HG02798 (cell line): ENCODE measurements around the gene STIM1.

ENCODE experiments used
- ATAC-seq: cut with Tn5 transposase; IDR thresholded peaks from one replicate; pipeline ENCODE4 v1.9.1; 2021; ENCODE audit warnings: mild to moderate bottlenecking; ENCODE audit not compliant: unreplicated experiment, poor library complexity

Gene STIM1

GRCh38 chr11:3964056-3964455 is 108.6 kb downstream of the STIM1 start:
- no peak for ATAC-seq

DNA sequence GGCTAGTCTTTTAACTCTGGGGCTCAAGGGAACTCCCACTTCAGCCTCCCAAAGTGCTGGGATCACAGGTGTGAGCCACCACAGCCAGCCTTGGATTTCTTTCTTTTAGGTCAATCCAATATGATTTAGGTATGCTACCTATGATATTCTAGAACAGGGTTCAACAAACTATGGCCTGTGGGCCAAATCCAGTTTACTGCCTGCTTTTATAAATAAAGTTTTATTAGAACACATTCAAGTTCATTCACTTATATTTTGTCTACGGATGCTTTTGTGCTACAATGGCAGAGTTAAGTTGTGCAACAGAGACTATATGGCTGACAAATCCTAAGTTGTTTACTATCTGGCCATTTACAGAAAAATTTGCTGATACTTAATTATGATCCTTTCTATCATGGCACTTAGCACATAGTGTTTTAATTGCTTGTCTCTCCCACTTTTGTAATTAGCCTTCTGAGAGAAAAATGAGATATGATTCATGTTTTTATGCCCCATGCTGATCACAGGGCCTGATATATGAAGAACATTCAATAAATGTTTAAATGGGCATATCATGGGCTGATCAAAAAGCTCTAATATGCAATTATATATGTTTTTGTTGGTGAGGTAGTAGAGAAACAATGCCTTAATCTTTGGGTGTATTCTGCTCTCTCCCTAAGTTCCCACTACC is 109.6 kb downstream of the STIM1 start:
- ATAC-seq: no peak

DNA sequence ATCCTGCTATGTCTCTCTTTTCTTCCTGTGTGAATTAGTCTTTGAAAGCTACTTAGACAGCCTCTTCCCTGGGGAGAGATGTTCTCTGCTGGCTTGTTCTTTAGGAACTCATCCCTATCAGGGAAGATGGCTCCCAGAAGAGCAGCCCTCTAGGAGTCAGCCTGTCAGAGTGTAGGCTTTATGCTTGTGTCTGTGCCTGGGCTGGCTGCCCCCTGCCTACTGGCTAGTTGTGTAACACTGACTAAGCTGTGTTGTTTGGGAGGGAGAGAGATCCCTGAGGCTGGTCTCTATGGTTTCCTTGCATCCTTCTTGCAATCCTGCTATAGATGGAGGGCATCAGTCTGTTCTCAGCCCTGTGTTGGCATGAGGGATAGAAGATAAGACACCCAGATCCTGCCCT is 112.2 kb downstream of the STIM1 start:
- ATAC-seq: no peak

GRCh38 chr11:3969200-3969599 is 113.7 kb downstream of the STIM1 start:
- no peak for ATAC-seq

DNA sequence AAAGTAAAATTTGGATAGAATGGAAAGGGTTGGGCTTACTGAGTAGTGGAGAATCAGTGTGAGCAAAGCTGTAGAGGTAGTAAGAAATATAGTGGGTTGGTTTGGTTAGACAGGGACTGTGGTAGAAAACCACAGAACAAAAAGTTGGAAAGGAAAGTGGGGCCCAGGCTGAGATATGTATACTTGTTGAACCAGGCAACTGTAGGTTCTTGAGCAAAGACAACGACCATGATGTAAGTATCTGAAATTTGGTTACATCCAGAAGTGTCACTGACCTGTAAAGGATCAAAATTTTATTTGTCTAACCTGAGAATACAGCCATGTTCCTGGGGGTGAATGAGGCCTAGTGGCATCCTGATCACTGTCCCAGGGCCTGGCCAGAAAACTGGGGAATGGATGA is 114.1 kb downstream of the STIM1 start:
- ATAC-seq: peak; percentile 36

DNA sequence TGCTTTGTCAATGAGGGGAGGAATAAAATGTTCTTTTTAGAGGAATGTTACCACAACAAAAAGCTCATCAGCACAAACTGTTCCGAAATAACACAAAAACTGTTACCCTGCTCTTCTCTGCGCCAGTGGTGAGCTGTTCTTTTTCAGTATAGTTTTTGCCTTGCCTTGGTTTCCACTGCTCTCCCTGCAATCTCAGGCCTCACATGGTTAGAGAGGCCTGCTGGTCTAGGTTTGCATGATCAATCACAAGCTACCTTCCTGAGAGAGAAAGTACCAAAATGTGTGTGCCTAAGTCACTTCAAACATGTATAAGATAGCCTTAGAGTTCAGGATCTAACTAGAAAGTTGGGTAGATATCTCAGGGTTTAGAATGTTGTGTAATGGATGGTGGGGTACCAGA is 114.6 kb downstream of the STIM1 start:
- no peak for ATAC-seq

DNA sequence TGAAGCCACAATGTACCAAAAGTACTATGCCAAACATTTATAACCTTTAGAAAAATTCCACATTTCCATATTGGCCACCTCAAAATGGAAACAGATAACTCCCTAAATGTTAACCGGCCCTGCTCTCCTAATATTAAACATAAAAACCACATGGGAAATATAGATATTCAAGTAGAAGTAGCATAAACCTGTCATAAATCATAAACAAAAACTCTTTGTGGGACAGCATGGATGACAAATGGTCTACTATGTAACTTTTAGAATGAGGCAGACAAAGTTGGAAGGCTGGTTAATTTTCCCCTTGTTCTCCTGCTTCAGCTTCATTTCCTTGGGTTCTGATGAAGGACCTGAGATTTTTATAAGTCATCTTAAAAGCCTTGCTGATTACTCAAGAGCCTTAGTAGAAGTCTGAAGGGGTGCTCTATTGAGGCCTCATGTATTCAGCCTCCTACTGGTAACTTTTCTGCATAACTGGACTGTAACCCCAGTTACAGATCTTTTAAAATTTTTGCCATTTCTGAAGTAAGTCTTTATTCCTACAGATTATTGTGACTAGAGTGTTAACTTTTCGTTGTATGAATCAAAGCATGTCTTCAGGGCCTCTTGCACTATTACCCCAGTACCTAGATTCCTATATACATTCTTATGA is 116.4 kb downstream of the STIM1 start:
- ATAC-seq: no peak

- no peak for ATAC-seq
Observed at GRCh38 chr11:3972431-3972830, 117.0 kb downstream of the STIM1 start.

DNA sequence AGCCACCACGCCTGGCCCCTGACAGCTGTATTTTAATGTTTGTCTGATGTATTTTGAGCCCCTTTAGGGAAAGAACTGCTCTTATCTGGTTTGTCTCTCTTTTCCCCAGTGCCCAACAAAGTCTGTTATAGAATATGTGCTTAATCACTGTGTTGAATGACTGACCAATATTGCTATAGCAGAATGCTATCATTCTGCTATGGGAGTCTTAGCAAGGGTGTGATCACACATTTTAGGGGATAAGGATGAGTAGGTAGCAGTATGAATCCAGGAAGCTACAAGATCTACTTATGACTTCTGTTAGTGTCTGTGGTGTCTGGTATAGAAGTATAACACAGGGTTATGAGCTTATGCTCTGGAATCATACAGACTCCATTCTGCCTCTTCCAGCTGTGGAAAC is 121.6 kb downstream of the STIM1 start:
- no peak for ATAC-seq

- no peak for ATAC-seq
Observed at GRCh38 chr11:3981084-3981633, 125.7 kb downstream of the STIM1 start.

- ATAC-seq: no peak
Observed at GRCh38 chr11:3982431-3982830, 127.0 kb downstream of the STIM1 start.

DNA sequence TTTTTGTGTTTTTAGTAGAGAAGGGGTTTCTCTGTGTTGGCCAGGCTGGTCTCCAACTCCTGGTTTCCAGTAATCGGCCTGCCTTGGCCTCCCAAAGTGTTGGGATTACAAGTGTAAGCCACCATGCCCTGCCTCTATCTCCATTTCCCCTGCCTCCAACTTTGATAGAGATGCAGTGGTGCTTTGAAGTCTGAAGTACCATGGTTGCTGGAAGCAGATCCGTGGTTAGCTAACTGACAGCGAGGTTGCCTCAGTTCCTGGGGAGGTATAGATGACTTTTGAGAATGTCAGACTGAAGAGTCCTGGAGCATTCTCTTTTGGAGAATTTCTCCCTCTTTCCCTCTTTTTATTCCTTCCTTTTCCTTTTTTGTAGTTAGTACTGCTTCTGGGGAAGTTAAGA is 127.6 kb downstream of the STIM1 start:
- ATAC-seq: no peak

DNA sequence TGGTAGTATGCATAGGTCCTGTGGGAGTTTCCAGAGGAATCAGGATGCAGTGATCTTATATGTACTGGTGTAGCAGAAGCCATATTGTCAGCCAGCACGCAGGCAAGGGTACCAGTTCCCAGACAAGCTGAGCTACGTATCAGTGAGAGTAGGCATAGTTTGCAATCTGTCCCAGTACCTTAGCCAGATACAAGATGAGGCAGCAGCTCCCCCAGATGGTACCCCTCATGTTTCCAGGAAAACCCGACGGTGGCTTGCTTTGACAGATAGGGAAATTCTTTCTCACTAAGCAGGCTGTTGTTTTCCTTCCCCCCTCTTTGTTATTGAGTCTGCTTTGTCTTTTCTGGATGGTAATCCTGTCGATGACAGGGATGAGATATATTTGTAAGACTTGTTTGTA is 129.4 kb downstream of the STIM1 start:
- no peak for ATAC-seq

DNA sequence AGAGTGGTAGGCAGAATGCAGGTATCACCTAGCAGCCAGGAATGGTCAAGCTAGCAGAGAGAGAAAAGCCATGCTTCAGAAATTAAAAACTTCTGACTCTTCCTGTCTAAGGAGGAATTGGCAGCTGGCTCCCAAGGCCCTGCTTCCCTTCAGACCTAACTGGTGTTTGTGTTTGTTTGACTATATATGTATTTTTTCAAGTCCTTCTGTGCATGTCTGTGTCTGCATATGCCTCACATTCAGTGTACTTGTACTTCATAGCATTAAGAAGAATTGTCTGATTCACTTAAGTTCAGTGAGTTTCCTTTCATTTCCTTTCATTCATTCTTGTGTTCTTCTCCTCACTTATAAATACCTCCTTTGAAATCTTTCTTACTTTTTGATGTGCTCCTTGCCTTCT is 130.2 kb downstream of the STIM1 start:
- no peak for ATAC-seq

DNA sequence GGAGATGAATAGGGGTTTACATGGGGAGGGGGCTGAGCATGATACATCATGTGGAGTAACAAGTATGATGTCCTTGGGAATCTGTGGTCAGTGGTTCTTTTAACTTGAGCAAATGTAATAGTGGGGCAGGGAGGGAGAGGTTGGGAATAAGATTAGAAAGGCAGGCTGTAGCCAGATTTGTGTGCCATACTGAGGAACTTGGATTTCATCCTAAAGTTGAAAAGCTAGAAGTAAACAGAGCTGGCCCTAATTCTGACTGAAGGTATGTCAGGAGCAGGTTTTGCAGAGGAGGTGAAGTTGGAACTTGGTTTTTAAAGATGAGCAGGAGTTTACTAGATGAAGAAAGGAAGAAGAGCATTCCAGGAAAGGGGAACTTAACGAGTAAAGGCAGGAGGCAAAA is 130.8 kb downstream of the STIM1 start:
- no peak for ATAC-seq

DNA sequence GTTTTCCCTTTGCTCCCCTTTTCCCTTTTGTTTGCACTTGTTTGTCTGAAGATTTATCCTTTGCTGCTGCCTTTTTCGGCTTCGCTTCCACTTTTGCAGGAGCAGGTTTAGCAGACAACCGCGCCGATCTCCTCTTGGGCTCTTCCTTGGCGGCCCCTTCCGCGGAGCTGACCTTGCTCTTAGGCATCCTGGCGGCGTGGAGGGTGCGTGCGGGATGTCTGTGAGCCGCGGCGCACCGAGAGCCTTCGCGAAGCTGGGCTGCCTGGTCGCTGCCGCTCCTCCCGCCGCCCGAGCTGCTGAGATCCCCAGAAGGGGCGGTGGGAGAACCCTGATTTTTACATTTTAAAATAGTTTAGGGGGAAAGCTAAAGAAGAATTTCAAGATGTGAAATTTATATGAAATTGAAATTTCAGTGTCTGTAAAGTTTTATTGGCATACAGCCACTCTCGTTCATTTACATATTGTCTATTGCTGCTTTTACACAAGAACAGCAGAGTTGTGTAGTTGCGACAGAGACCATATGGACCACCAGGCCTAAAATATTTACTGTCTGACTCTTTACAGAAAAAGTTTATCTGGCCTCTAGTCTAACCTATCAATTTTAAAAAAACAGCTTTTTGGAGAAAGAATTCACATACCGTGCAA is 133.9 kb downstream of the STIM1 start:
- no peak for ATAC-seq

DNA sequence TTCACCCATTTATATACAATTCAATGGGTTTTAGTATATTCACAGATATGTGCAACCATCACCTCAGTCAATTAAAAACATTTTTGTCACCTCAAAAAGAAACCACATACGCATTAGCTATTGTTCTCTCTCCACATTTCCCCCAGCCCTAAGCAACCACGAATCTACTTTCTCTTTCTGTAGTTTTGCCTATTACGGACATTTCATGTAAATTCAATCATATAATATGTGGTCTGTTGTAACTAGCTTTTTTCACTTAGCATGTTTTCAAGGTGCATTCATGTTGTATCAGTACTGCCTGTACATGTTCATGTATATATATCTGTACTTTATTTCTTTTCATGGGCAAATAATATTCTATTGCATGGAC is 134.4 kb downstream of the STIM1 start:
- no peak for ATAC-seq

DNA sequence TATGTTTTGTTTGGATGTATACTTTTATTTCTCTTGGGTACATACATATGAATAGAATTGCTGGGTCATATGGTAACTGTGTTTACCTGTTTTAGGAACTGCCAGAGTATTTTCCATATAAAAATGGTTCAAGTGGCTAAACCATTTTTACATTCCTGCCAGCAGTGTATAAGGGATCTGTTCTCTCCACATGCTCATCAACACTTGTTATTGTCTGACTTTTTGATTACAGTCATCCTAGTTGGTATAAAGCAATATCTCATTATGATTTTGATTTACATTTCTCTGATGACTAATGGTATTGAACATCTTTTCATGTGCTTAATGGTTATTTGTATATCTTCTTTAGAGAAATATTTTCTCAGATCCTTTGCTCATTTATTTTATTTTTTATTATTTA is 134.9 kb downstream of the STIM1 start:
- no peak for ATAC-seq

GRCh38 chr11:3992964-3993363 is 137.5 kb downstream of the STIM1 start:
- no peak for ATAC-seq

DNA sequence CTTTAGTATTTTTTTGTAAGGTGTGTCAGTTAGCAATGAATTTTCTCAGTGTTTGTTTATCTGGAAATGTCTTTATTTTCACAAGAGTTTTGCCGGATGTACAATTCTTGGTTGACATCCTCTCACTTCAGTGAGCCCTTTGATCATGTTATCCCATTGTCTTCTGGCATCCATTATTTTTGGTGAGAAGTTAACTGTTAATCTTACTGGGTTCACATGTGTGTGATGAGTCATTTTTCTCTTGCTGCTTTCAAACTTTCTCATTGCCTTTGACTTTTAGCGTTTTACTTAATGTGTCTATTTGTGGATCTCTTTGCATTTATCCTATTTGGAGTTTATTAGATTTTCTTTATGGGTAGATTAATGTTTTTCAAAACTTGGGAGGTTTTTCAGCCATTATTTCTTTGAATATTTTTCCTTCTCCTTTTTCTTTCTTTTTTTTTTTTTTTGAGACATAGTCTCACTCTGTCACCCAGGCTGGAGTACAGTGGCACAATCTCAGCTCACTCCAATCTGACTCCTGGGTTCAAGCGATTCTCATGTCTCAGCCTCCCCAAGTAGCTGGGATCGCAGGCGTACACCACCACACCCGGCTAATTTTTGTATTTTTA is 138.7 kb downstream of the STIM1 start:
- no peak for ATAC-seq

GRCh38 chr11:3995307-3995706 is 139.8 kb downstream of the STIM1 start:
- ATAC-seq: no peak
